Activated T-cell treated with anti-CD3 and anti-CD28 coated beads, Interleukin-2, amount 50 U/mL, for 4 hours (primary cell): ENCODE results near the gene MYOM1. TPM values are rescaled to one million over a fixed set of nuclear protein-coding genes. Genes with fewer than 3 reads are reported as not detected.
"Not testable (repeated sequence)": the region's sequence is repeated elsewhere in the genome, so short reads cannot be mapped to it uniquely, and the experiment has no call there.

ENCODE experiments used
- ATAC-seq, 2 donors: fragments of 200-7000 bp; cut with Tn5 transposase; one replicate each; pipeline ENCODE4 v1.10.0; 2021
- DNase-seq: peaks from one replicate; pipeline ENCODE4 v3.0.0-alpha.2; 2020
- H3K27me3 Mint-ChIP-seq: one replicate; pipeline ENCODE4 v1.8.0; 2021; ENCODE audit warnings: low read depth, mixed read lengths
- H3K36me3 Mint-ChIP-seq: one replicate; pipeline ENCODE4 v1.8.0; 2022; ENCODE audit warnings: mixed read lengths; ENCODE audit not compliant: insufficient read depth
- H3K4me1 Mint-ChIP-seq: one replicate; pipeline ENCODE4 v1.8.0; 2021; ENCODE audit warnings: low read depth, mixed read lengths
- H3K4me3 Mint-ChIP-seq: one replicate; pipeline ENCODE4 v1.8.0; 2021; ENCODE audit warnings: mild to moderate bottlenecking, moderate library complexity, mixed read lengths
- H3K9me3 Mint-ChIP-seq: one replicate; pipeline ENCODE4 v1.8.0; 2021; ENCODE audit warnings: mixed read lengths
- total RNA-seq, 3 donors: library from RNA; stranded (reverse); gene quantifications; one replicate each; pipeline ENCODE4 v1.2.1, GENCODE V29; 2021

Gene MYOM1
- total RNA-seq, 3 donors from 2014 or later: 0.16 to 0.42 (median 0.25) TPM

DNA sequence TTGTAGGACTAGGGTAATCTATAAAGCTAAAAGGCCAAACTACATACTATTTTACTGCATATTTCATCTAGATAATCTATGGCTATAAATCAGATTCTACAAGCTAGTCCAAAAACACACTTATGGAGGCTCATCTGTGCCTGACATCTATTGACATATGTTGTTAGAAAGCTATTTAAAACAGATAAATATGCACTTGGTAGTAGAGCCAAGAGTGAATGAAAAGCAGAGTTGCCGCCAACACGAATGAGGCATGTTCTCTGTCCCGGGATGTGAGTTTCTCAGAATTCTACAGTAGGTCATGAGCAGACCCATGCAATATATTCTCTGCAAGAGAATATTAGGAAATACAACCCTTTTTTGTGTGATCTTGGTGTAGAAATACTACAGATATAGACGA, 140.1 kb downstream of the MYOM1 start:
- H3K27me3 Mint-ChIP-seq: no peaks in the 10 kb centered on the region
- DNase-seq (no peak), ATAC-seq (no peak)
- H3K36me3 Mint-ChIP-seq: peaks cover 3% of the 10 kb centered on the region
- H3K4me1 Mint-ChIP-seq: peaks cover 8% of the 10 kb centered on the region
- H3K4me3 Mint-ChIP-seq: no peak overlapping the region
- no peaks in the 10 kb centered on the region for H3K9me3 Mint-ChIP-seq

DNA sequence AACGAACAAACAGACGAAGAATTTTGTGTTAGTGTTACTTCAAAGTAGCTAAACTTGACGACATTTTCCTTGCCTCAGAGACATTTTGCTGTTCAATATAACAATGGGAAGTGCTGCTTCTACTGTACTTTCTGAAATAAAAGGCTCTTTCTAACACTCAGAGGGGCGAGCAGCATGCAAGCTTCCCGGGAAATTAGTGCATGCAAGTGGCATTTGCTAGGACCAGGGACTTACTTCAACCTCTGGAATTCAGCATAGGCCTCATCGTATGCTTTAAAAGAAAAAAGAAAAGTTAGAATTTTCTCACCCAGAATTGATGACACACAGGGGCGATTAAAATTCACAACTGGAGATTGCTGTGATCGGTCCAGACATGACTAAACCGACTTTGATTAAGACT, 144.3 kb downstream of the MYOM1 start:
- H3K4me1 Mint-ChIP-seq: peaks cover 13% of the 10 kb centered on the region
- no peak overlapping the region for H3K4me3 Mint-ChIP-seq
- no peaks in the 10 kb centered on the region for H3K27me3 Mint-ChIP-seq
- DNase-seq (no peak), ATAC-seq (no peak)
- H3K36me3 Mint-ChIP-seq: peaks cover 3% of the 10 kb centered on the region
- H3K9me3 Mint-ChIP-seq: no peaks in the 10 kb centered on the region

DNA sequence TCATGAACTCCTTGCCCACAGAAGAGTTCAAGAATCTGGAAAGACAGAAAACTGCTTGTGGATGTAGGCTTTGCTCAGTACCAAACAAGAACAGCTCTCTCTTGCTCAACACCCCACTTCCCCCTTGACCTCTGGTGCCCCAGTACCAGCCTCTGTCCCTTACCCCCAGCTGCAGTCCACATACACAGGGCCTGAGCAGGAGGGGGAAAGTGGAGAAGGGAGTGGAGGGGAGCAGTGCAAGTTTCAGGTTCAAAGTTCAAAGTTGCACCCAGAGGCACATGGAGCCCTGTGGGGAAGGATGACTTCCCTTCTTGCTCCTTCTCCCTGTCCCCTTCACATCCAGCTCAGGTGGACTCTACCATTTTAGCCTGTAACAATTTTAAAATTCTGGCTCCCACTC, 145.7 kb downstream of the MYOM1 start:
- Mint-ChIP-seq H3K36me3 (peaks cover 3% of the 10 kb centered on the region), H3K27me3 (no peaks in the 10 kb centered on the region), H3K9me3 (no peaks in the 10 kb centered on the region), H3K4me3 (no peak overlapping the region), H3K4me1 (peaks cover 23% of the 10 kb centered on the region)
- DNase-seq: no peak
- no peak for ATAC-seq

DNA sequence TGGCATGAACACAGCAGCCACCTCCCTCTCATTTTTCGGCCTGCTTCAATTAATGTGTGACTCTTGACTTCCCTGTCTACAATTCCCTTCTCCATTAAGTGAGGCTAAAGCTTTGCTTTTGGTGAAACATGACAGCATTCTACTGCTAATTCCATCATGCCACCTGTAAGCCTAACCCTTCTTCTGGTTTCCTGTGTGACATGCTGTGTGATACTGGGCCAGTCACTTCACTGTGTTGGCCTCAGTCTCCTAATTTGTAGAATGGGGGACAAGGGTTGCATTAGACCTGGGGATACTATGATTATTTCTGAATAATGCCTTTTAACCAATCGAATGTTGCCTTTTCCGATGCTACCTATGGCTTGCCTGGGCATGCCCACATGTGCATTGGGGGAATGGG, 146.4 kb downstream of the MYOM1 start:
- not testable (repeated sequence) for DNase-seq, ATAC-seq, H3K27me3 Mint-ChIP-seq, H3K9me3 Mint-ChIP-seq, H3K4me3 Mint-ChIP-seq, H3K36me3 Mint-ChIP-seq
- peaks cover 27% of the 10 kb centered on the region for H3K4me1 Mint-ChIP-seq

DNA sequence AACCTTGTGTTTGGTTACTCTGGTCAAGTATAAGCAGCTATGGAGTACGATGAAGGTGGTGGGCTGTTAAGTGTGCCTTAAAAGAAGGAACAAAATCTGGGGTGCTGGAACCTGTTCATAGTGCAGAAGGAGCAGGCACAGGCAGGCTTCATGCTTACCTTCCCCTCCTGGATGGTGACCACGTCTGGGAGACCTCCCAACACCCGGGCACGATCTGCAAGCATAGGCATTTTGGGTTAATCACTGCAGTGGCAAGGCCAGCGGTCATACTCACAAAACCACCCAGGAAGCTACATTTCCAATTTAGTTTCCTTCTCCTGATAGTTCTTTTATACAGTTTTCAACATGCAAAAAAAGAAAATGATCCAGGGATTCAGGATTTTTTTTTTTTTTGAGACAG, 148.1 kb downstream of the MYOM1 start:
- Mint-ChIP-seq H3K9me3 (no peaks in the 10 kb centered on the region), H3K4me1 (peaks cover 41% of the 10 kb centered on the region), H3K27me3 (no peaks in the 10 kb centered on the region), H3K4me3 (no peak overlapping the region), H3K36me3 (no peaks in the 10 kb centered on the region)
- DNase-seq: no peak
- ATAC-seq: no peak

DNA sequence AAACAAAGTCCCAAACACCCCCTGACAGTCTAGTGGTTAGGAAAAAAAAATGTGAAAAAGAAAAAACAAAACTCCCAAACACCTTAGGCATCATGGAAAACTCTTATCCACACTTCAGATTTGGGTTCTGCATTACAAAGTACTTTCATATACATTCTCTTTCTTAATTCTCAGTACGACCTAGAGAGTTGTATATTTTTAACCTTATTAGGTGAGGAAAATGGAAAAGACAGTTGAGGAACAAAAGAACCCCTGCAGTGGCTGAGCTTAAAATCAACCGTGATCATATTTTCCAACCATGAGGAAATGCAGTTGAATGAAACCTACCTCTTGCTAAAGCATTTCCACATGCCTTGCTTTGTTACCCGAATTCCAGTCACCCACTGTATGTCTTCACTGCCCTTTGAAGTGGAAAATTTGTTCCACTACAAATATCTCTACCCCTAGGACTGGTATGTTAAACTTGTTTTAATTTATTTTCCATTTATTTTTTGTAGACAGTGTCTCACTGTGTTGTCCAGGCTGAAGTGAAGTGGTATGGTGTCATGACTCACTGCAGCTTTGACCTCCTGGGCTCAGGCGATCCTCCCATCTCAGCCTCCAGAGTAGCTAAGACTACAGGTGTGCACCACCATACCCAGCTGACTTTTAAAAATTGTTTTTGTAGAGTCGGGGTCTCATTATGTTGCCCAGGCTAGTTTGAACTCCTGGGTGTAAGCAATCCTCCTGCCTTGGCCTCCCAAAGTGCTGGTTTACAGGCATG, 149.9 kb downstream of the MYOM1 start:
- Mint-ChIP-seq H3K9me3 (no peaks in the 10 kb centered on the region), H3K4me1 (peaks cover 37% of the 10 kb centered on the region), H3K27me3 (no peaks in the 10 kb centered on the region), H3K4me3 (no peak overlapping the region), H3K36me3 (no peaks in the 10 kb centered on the region)
- DNase-seq (no peak), ATAC-seq (peak in 1 of 2 donors; percentile 47)

DNA sequence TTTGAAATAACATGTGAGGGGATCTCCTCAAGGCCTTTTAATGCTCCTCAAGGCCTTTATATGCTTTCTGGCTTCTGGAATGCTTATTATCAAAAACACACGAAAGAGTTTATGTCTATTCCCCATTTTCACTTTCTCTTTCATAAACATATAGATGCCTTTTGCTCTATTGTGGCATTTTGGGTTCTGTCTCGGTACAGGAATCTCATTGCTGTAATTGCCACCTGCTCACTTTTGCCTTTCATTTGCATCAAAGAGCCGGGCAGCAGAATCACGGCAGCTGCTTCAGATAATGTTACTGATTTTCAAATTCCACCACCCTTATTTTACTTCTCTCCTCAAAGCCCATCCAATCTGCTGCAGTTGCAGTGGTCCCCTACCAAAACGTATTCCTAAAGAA, 152.0 kb downstream of the MYOM1 start:
- Mint-ChIP-seq H3K4me1 (peaks cover 41% of the 10 kb centered on the region), H3K27me3 (no peaks in the 10 kb centered on the region), H3K4me3 (peak overlapping the region; percentile 43), H3K36me3 (no peaks in the 10 kb centered on the region), H3K9me3 (no peaks in the 10 kb centered on the region)
- DNase-seq (no peak), ATAC-seq (peak; percentile 42 to 51)

DNA sequence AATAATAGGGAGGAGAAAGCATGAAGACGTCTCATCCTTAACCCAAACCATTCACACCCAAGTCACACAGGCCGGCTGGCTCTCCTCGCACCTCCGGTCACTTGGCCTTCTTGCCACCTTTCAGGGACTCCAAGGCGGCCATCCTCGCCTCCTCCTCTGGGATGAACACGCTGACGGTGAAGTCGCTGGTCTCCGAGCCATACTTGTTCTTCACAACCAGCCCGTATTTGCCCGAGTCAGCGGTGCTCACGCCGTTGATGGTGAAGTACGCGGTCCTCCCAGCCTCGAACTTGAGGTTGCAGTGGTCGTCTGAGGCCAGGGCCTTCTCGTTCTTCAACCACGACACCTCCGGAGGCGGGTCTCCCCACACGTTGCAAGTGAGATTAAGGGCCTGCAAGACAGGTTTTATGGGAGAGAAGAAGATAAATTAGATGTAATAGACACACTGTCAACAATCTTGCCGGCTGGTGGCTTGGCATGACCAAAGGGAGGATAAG, 152.6 kb downstream of the MYOM1 start:
- H3K4me1 Mint-ChIP-seq: peaks cover 47% of the 10 kb centered on the region
- DNase-seq: no peak
- H3K9me3 Mint-ChIP-seq: no peaks in the 10 kb centered on the region
- no peaks in the 10 kb centered on the region for H3K27me3 Mint-ChIP-seq
- H3K36me3 Mint-ChIP-seq: no peaks in the 10 kb centered on the region
- no peak for ATAC-seq
- H3K4me3 Mint-ChIP-seq: no peak overlapping the region

DNA sequence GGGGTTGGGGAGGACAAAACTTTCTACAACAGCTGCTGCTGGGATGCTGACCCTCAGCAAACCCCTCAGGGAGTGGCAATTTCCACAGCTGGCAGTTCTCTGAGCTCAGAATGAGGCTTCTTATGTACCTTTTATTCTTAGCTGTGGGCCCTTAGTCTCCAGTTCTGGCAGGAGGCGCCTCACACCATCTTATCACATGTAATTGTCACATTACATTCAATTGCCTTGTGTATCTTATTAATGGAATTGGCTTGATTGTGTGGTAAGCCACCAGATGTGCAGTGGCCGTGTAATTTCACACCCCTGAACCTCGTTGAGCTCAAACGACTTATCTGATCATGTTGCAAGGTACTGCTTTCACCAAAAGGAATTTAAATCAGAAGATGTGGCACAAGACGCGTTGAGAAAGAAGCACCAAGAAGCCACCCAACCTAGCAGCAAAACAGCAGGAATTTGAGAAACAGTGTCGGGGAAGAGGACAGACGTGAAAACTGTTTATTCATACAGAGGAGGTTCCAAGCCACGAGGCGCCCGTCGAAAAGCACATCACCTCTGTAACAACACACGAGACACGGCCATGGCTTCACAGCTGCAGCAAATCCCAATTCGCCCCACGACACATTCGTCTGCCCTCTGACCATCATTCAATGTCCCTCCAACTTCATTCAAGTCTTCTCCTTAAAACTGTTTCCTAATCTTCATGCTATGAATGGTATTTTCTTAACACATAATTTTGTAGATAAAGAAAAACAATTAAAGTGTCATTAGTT, 153.2 kb downstream of the MYOM1 start:
- peaks cover 53% of the 10 kb centered on the region for H3K4me1 Mint-ChIP-seq

DNA sequence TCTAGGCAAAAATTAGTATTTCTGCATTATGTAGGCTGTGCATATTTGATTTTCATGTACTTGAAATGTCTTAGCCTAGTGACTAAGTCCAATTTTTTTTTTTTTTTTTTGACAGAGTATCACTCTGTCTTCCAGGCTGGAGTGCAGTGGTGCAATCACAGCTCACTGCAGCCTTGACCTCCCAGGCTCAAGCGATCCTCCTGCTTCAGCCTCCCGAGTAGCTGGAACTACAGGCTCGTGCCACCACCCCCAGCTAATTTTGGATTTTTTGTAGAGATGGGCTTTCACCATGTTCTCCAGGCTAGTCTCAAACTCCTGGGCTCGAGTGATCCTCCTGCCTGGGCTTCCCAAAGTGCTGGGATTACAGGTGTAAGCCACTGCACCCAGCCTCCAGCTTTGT, 156.0 kb downstream of the MYOM1 start:
- peaks cover 64% of the 10 kb centered on the region for H3K4me1 Mint-ChIP-seq
- H3K9me3 Mint-ChIP-seq, ATAC-seq, H3K27me3 Mint-ChIP-seq, H3K36me3 Mint-ChIP-seq, DNase-seq, H3K4me3 Mint-ChIP-seq: not testable (repeated sequence)

More for the DNA sequence above, 153.2 kb downstream of the MYOM1 start:
- no peak overlapping the region for H3K4me3 Mint-ChIP-seq
- DNase-seq (no peak), ATAC-seq (no peak)
- H3K9me3 Mint-ChIP-seq: no peaks in the 10 kb centered on the region
- no peaks in the 10 kb centered on the region for H3K36me3 Mint-ChIP-seq
- no peaks in the 10 kb centered on the region for H3K27me3 Mint-ChIP-seq

DNA sequence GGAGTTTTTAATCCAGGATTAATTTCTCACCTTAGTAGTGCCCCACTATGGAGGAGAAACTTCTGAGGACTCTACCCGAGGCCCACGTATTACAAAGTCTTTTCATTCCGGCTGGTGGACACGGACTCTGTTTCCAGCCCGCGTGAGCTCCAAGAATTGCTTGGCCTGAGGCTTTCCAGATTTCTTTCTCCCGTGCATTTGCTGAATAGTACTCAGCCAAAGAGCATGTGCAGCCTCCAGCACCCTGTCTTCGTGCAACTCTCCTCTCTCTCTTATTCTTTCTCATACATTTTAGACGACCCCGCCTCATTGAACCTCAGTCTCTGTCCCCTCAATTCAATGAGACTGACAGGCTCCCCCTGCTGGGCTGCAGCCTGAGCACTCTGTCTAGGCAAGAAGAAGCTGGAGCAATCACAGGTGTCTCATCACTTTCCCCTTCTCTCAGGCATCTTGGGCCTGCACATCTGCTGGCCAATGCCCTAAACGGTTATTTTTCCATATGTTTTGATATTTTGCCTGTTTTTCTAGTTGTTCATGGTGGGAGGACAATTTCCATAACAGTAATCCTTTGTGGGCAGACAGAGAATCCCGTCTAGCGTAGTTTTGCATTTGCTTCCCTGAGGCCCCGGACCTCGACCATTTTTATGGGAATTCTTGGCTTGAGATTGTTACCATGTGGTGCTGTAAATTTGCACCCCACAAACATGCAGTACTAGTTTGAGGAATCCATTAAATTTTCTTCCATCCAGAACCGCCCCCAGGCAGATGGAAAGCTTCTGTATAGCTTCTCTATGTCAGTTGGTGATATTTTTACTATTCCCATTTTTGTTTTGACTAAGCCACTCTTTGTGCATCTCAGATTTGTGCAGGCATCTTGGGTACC, 156.7 kb downstream of the MYOM1 start:
- no peaks in the 10 kb centered on the region for H3K27me3 Mint-ChIP-seq
- H3K4me1 Mint-ChIP-seq: peaks cover 67% of the 10 kb centered on the region
- DNase-seq (peak; percentile 62), ATAC-seq (peak in 1 of 2 donors; percentile 32)
- no peaks in the 10 kb centered on the region for H3K9me3 Mint-ChIP-seq
- H3K4me3 Mint-ChIP-seq: peak overlapping the region; percentile 40
- no peaks in the 10 kb centered on the region for H3K36me3 Mint-ChIP-seq

DNA sequence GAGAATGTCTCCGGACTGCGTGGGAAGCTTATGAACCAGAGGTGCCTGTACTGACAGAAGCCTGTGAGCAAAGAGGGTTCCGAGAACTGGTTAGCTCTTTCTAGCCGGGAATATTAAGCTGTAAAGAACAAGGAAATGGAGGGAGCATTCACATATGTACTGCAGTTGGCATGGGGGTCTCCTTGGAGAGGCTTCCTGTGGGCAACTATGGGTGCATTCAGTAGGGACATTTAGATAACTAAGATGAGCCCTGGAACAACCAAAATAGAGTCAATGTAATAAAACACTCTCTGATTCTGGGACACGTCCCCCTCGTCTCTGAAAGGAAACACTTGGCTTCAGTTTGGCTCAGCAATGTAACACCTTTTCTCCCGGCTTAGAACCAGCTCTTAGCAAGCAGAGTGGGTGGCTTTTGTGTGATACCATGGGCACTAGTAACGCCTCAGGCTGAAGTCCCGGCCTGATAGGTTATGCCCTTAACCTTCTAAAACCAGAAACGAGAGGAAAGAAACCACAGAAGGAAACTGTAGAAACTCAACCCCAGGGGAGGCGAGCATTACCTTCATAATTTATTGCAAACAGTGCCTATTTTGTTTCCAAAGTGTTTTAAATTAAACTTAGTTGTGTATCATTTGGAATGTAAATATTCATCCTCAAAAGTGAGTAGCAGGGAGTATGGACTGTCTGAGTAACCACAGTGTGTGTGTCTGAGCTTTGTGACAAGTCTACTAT, 158.0 kb downstream of the MYOM1 start:
- Mint-ChIP-seq H3K36me3 (no peaks in the 10 kb centered on the region), H3K4me3 (peak overlapping the region; percentile 70), H3K4me1 (peaks cover 69% of the 10 kb centered on the region), H3K9me3 (no peaks in the 10 kb centered on the region), H3K27me3 (no peaks in the 10 kb centered on the region)
- no peak for DNase-seq
- peak; percentile 81 to 83 for ATAC-seq

DNA sequence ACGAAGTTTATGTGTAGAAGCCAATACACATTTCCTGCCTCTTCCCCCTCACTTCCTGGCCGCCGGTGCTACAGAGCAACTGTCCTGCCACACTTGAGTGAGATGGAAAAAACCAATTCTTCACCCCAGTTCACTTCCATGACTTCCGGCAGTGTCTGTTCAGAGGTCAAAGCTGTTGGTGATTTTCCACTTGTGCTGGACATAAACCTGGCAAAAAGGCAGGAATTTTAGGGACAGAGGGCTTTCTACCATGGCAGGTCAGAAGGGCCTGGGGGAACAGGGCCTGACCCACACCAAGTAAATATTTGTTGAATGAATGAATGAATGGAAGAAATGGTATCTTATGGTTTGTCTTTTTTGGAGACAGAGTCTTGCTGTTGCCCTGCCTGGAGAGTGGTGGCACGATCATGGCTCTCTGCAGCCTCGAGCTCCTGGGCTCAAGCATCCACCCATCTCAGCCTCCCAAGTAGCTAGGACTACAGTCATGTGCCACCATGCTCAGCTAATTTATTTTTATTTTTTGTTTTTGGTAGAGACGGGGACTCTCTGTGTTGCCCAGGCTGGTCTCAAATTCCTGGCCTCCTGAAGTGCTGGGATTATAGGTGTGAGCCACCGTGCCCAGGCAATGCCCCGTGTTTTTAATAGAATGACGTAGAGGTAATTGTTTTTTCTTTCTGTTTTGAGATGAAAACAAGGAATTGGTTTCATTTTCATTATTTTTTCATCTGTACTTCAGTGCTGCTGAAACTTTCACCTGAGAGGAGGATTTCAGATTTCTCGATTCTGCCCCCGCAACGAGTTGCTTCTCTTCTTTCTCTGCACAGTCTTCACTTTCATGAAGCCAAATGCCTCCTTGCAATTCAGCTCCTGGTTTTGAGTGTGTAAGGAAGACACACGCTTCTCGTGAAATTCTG, 158.8 kb downstream of the MYOM1 start:
- H3K4me1 Mint-ChIP-seq: peaks cover 71% of the 10 kb centered on the region
- H3K27me3 Mint-ChIP-seq: no peaks in the 10 kb centered on the region
- peak; percentile 20 for DNase-seq

More for the DNA sequence above, 158.8 kb downstream of the MYOM1 start:
- H3K4me3 Mint-ChIP-seq: peak overlapping the region; percentile 70
- no peaks in the 10 kb centered on the region for H3K9me3 Mint-ChIP-seq
- peak; percentile 69 to 74 for ATAC-seq
- H3K36me3 Mint-ChIP-seq: no peaks in the 10 kb centered on the region
